Stomach (tissue), 9 donors: ENCODE measurements around the gene SLC16A1. TPM values are rescaled to one million over a fixed set of nuclear protein-coding genes. Genes with fewer than 3 reads are reported as not detected.

Experiments used
- DNase-seq, 2 donors: peaks; one replicate each; pipeline versions ENCODE4 v3.0.0 to v3.0.0-alpha.2; 2013 to 2019
- H3K27ac ChIP-seq, 5 donors: fragments of 200-600 bp in 4 of 5; sonication (generic) in 4 of 5; one replicate each; pipeline ENCODE4 v1.5.1; 2013 to 2019; ENCODE audit warnings: mild to moderate bottlenecking in 1 of 5, moderate library complexity in 1 of 5
- H3K27me3 ChIP-seq, 3 donors: fragments of 200-600 bp; sonication (generic); one replicate each; pipeline ENCODE4 v1.5.1; 2017 to 2019; ENCODE audit warnings: mixed run types in 1 of 3
- H3K36me3 ChIP-seq, 4 donors: fragments of 200-600 bp; sonication (generic); 1 replicate in 3 of 4; 2 replicates in 1 of 4; pipeline ENCODE4 v1.5.1; 2016 to 2019
- H3K4me1 ChIP-seq, 4 donors: fragments of 200-600 bp; sonication (generic); one replicate each; pipeline ENCODE4 v1.5.1; 2016 to 2019
- H3K4me3 ChIP-seq, 4 donors: fragments of 200-600 bp; sonication (generic) in 3 of 4; one replicate each; pipeline ENCODE4 v1.5.1; 2016 to 2019; ENCODE audit warnings: mild to moderate bottlenecking in 1 of 4
- H3K9me3 ChIP-seq, 4 donors: fragments of 200-600 bp; sonication (generic); one replicate each; pipeline ENCODE4 v1.5.1; 2016 to 2019
- EP300 ChIP-seq: sonication (generic); formaldehyde crosslinking; IDR thresholded peaks from one replicate; pipeline ENCODE4 v1.6.1; 2017; ENCODE audit warnings: antibody characterized with exemption
- POLR2A ChIP-seq, 4 donors: fragments of 450-650 bp; IDR thresholded peaks; one replicate each; pipeline ENCODE4 v1.6.1; 2016; ENCODE audit warnings: antibody characterized with exemption in 4 of 4, control low read depth in 2 of 4, mild to moderate bottlenecking in 1 of 4, moderate library complexity in 1 of 4
- POLR2AphosphoS5 ChIP-seq, 3 donors: sonication (generic); formaldehyde crosslinking; IDR thresholded peaks; one replicate each; pipeline ENCODE4 v1.6.1; 2016; ENCODE audit warnings: antibody characterized with exemption in 3 of 3
- WGBS, 5 donors: extraction: QIAGEN DNeasy Blood & Tissue Kit in 3 of 5; methylation state at CpG; one replicate each; pipeline versions ENCODE4 v1.1.5 to v1.1.7; 2013 to 2018; 5-methylcytosine and 5-hydroxymethylcytosine counted together
- intact Hi-C: fragments of 100-400 bp; cut with DNase I; formaldehyde crosslinking; loops from one replicate; pipeline ENCODE4 v1.15.1; 2023; ENCODE audit warnings: low total_unique reads
- polyA plus RNA-seq, 3 donors: library from polyadenylated mRNA; stranded (reverse); fragments of 200-250 nt; gene quantifications; one replicate each; pipeline ENCODE4 v1.2.3, GENCODE V29; 2013
- total RNA-seq, 5 donors: library from RNA; depleted of rRNA; stranded (reverse); fragments of >200 nt; gene quantifications; one replicate each; pipeline versions ENCODE4 v1.1.0 to v1.2.3, GENCODE V29; 2014 to 2016
- TF ChIP-seq, protein P1 (sequence below), 7 experiments: fragments of 450-650 bp in 4 of 7; fragments of 200-600 bp in 3 of 7; sonication (generic) in 3 of 7; IDR thresholded peaks; one replicate each; pipeline ENCODE4 v1.5.1; 2016 to 2019; ENCODE audit warnings: antibody characterized with exemption in 7 of 7, control low read depth in 2 of 7, mild to moderate bottlenecking in 1 of 7
- donor health status: healthy with polysubstance abuse.
- donor health status: Bipolar disorder and iron deficiency.
- donor health status: healthy.

Gene SLC16A1
- total and polyA plus RNA-seq, 8 donors, result 4.9 to 127 (median 13.2) TPM

DNA sequence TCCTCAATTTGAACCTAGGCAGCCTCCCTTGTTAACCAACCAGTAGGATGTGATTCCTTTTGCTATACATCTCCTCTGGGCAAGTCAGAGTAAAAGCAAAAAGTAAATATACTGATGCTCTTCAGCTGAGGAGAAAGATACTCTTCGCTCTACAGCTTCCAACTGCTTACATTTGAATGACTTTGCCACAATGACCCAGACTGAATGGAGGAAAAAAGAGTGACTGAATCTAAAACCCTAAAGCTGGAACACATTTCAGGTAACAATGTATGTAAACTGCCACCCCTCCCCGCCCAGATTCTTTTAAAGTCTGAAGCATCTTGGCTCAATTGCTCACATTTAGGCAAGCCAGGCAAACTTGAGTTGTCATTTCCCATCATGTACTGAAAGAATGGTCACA lies 46.1 kb downstream of the SLC16A1 start:
- no peak overlapping the region for H3K4me3 ChIP-seq
- H3K9me3 ChIP-seq, result no peaks in the 10 kb centered on the region
- H3K4me1 ChIP-seq, result peaks cover 10 to 28% (median 18%) of the 10 kb centered on the region in 4 donors
- intact Hi-C loops, result no loop called here
- no peak overlapping the region for H3K27ac ChIP-seq
- WGBS, 5 donors, result 94 to 98% (median 95%) methylated on average over 2 of the region's 2 CpGs
- peaks cover 0 to 10% (median 3%) of the 10 kb centered on the region in 4 donors for H3K36me3 ChIP-seq
- H3K27me3 ChIP-seq, result no peaks in the 10 kb centered on the region
- TF ChIP-seq POLR2AphosphoS5 (IDR thresholded peaks at IDR 0.05), result no peak
- no peak for TF ChIP-seq EP300
- DNase-seq, result no peak

DNA sequence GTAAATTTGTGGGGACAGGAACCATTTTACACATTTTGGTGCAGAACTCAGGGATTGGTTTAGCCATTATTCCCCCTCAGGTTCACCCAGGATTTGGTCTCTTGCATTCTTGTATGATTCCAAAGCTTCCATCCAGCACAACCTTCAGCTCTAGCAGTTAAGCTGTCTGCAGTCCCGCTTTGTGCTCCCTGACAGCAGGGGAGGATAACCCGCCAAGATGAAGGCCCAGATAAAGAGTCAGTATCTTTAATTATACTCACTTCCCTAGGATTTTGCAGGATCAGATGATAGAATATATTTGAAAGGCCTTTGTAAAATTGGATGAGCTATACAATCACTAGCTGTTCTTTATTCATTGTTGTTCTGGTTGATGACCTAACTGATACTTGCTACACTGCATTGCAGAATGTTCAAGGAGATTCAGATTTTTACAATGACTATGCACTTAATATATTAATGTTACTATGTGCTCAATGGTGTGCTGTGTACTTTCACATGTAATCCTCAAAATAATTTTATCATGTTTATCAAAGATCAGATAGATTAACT lies 49.8 kb downstream of the SLC16A1 start:
- H3K27ac ChIP-seq, result peak overlapping the region; percentile 78 to 89 (median 82)

DNA sequence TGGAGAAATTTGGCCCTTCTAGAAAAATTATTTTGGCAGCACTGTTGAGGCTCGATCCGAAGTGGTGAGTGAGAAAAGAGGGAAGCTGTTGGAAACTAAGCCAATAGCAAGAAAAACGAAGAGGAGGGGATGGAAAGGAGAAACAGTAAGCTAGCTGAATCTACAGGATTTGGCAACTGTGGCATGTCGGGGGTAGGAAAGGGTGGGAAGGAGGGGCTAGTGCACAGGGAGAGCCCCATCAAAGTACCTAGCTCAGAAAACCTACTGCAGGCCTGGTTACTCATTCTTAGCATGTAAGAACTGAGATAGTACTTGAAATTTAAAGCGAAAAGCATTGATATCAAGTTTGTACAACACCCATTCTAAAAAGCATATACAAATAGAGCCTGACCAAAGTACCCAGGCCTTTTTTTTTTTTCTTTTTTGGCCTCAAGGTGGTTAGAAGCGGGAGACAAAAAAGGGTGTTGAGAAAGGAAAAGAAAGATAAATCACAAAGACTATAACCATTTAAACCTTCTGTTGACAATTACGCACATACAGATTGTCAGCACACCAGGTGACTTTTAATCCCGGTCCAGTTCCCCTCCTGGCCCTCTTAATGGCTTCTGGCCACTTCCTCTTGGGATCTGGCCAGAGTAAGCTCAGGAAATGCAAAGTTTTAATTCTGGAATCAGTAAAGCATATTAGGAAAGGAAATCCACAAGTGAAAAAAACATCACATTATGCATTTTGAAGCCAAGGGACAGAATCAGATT lies 50.4 kb downstream of the SLC16A1 start:
- peak; percentile 81 to 82 for DNase-seq
- Histone ChIP-seq H3K27me3 (no peaks in the 10 kb centered on the region), H3K36me3 (no peaks in the 10 kb centered on the region), H3K4me1 (peaks cover 15 to 41% (median 30%) of the 10 kb centered on the region in 4 donors), H3K4me3 (no peak overlapping the region), H3K9me3 (no peaks in the 10 kb centered on the region), H3K27ac (peak overlapping the region; percentile 78 to 96 (median 82))
- 16 to 37% (median 33%) methylated on average over 8 of the region's 8 CpGs for WGBS, 5 donors
- TF ChIP-seq POLR2AphosphoS5 (IDR thresholded peaks at IDR 0.05) (peak in 2 of 3 donors; percentile 33 to 80), EP300 (no peak)
- intact Hi-C loops, result no loop called here

More for the DNA sequence above, 49.8 kb downstream of the SLC16A1 start:
- Histone ChIP-seq H3K9me3 (no peaks in the 10 kb centered on the region), H3K4me3 (no peak overlapping the region), H3K27me3 (no peaks in the 10 kb centered on the region), H3K36me3 (no peaks in the 10 kb centered on the region), H3K4me1 (peaks cover 15 to 41% (median 30%) of the 10 kb centered on the region in 4 donors)
- intact Hi-C loops, result no loop called here
- no peak for DNase-seq
- no peak for TF ChIP-seq POLR2AphosphoS5 (IDR thresholded peaks at IDR 0.05)
- TF ChIP-seq, protein P1, sequence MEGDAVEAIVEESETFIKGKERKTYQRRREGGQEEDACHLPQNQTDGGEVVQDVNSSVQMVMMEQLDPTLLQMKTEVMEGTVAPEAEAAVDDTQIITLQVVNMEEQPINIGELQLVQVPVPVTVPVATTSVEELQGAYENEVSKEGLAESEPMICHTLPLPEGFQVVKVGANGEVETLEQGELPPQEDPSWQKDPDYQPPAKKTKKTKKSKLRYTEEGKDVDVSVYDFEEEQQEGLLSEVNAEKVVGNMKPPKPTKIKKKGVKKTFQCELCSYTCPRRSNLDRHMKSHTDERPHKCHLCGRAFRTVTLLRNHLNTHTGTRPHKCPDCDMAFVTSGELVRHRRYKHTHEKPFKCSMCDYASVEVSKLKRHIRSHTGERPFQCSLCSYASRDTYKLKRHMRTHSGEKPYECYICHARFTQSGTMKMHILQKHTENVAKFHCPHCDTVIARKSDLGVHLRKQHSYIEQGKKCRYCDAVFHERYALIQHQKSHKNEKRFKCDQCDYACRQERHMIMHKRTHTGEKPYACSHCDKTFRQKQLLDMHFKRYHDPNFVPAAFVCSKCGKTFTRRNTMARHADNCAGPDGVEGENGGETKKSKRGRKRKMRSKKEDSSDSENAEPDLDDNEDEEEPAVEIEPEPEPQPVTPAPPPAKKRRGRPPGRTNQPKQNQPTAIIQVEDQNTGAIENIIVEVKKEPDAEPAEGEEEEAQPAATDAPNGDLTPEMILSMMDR (IDR thresholded peaks at IDR 0.05), result no peak
- TF ChIP-seq POLR2A (IDR thresholded peaks at IDR 0.05), result no peak
- TF ChIP-seq EP300, result no peak
- WGBS, 5 donors, result 32 to 66% (median 50%) methylated on average over 2 of the region's 2 CpGs

DNA sequence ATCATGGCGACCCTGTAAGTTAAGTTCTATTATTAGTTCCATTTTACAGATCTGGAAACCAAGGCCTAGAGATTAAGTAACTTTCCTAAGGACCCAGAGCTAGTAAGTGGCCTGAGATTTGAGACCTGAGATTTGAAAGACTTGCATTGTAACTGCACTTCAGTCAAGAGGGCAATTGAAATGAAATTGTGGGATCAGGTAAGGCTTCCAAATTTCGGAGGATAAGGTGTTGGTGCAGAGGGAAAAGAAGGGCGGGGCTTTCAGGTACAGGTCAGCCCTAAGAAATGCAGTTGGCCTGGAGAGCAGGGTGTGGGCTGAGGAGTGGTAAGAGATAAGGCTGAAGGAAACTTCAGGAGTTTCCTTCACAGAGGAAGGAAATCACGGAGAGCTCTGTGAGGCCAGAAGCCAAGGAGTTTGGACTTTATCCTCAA lies 51.1 kb downstream of the SLC16A1 start:
- intact Hi-C loops, result no loop called here
- no peaks in the 10 kb centered on the region for H3K9me3 ChIP-seq
- no peaks in the 10 kb centered on the region for H3K27me3 ChIP-seq
- WGBS, 5 donors, result 29 to 55% (median 40%) methylated on average over 4 of the region's 4 CpGs
- H3K4me1 ChIP-seq, result peaks cover 15 to 41% (median 30%) of the 10 kb centered on the region in 4 donors
- H3K27ac ChIP-seq, result peak overlapping the region; percentile 28 to 89 (median 81)
- H3K4me3 ChIP-seq, result no peak overlapping the region
- TF ChIP-seq EP300, result no peak
- TF ChIP-seq POLR2AphosphoS5 (IDR thresholded peaks at IDR 0.05), result peak in 2 of 3 donors; percentile 38 to 63
- peak; percentile 73 to 88 for DNase-seq
- no peaks in the 10 kb centered on the region for H3K36me3 ChIP-seq

DNA sequence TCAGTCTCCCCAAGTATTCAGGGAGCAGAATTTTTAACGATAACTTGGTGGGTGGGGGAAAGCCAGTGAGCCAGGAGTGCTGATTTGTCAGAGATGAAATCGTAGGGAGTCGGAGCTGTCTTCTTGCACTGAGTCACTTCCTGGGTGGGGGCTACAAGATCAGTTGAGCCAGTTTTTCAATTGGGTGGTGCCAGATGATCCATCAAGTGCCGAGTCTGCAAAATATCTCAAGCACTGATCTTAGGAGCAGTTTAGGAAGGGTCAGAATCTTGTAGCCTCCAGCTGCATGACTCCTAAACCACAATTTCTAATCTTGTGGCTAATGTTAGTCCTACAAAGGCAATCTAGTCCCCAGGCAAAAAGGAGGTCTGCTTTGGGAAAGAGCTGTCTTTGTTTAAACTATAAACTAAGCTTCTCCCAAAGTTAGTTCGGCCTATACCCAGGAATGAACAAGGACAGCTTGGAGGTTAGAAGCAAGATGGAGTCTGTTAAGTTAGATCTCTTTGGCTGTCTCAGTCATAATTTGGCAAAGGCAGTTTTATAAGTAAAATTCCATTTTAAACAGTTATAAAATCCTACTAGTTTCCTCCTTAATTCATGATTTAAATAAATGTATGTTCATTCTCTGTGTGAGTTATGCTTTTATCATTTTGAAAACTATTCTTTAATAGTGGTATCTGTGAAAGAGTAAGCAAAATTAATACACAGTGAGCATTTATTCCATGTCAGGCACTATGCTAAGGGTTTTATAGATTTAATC lies 51.7 kb downstream of the SLC16A1 start:
- peak overlapping the region; percentile 4 to 89 (median 81) for H3K27ac ChIP-seq

More for the DNA sequence above, 51.7 kb downstream of the SLC16A1 start:
- H3K36me3 ChIP-seq, result no peaks in the 10 kb centered on the region
- no peaks in the 10 kb centered on the region for H3K9me3 ChIP-seq
- peaks cover 15 to 41% (median 30%) of the 10 kb centered on the region in 4 donors for H3K4me1 ChIP-seq
- no peaks in the 10 kb centered on the region for H3K27me3 ChIP-seq
- WGBS, 5 donors, result 34 to 57% (median 45%) methylated on average over 5 of the region's 5 CpGs
- no peak for TF ChIP-seq EP300
- TF ChIP-seq POLR2AphosphoS5 (IDR thresholded peaks at IDR 0.05), result no peak
- TF ChIP-seq, protein P1 (IDR thresholded peaks at IDR 0.05), result no peak
- no peak for TF ChIP-seq POLR2A (IDR thresholded peaks at IDR 0.05)
- no peak overlapping the region for H3K4me3 ChIP-seq
- peak in 1 of 2 donors; percentile 50 for DNase-seq
- intact Hi-C loops, result no loop called here
